Natural killer cell (primary cell): Measurements from ENCODE around the gene TOGARAM2. TPM values are rescaled to one million over a fixed set of nuclear protein-coding genes. Genes with fewer than 3 reads are reported as not detected.
A peak's percentile ranks its signal among the peaks of the same experiment; 100 is the strongest.

Experiments used
- ATAC-seq, 3 donors: fragments of 150-1000 bp in 2 of 3; fragments of 200-7000 bp in 1 of 3; cut with Tn5 transposase; 1 replicate in 1 of 3; 2 replicates in 2 of 3; pipeline ENCODE4 v1.10.0; 2021; ENCODE audit warnings: mild to moderate bottlenecking in 2 of 3, moderate library complexity in 2 of 3
- DNase-seq, 2 donors: peaks; one replicate each; pipeline versions ENCODE4 v3.0.0 to v3.0.0-alpha.2; 2013 to 2021; ENCODE audit warnings: mixed read lengths in 1 of 2
- H3K27ac ChIP-seq: one replicate; pipeline ENCODE4 v1.5.1; 2013; ENCODE audit warnings: mild to moderate bottlenecking, low read length
- H3K27me3 ChIP-seq: one replicate; pipeline ENCODE4 v1.6.1; 2013; ENCODE audit warnings: low read length; ENCODE audit not compliant: control insufficient read depth, insufficient read depth
- H3K36me3 ChIP-seq: one replicate; pipeline ENCODE4 v1.6.1; 2013; ENCODE audit warnings: low read length; ENCODE audit not compliant: control insufficient read depth, insufficient read depth
- H3K4me1 ChIP-seq: one replicate; pipeline ENCODE4 v1.6.1; 2013; ENCODE audit warnings: low read length; ENCODE audit not compliant: control insufficient read depth, insufficient read depth
- H3K4me3 ChIP-seq: one replicate; pipeline ENCODE4 v1.5.1; 2013; ENCODE audit warnings: low read length
- H3K9me3 ChIP-seq: one replicate; pipeline ENCODE4 v1.6.1; 2013; ENCODE audit warnings: low read length; ENCODE audit not compliant: control insufficient read depth, insufficient read depth
- H3K27ac Mint-ChIP-seq, 2 donors: one replicate each; pipeline ENCODE4 v1.8.0; 2022; ENCODE audit warnings: mild to moderate bottlenecking in 2 of 2, mixed read lengths in 2 of 2, moderate library complexity in 1 of 2
- H3K27me3 Mint-ChIP-seq, 2 donors: one replicate each; pipeline ENCODE4 v1.8.0; 2022; ENCODE audit warnings: low read depth in 2 of 2, mixed read lengths in 2 of 2
- H3K36me3 Mint-ChIP-seq: one replicate; pipeline ENCODE4 v1.8.0; 2022; ENCODE audit warnings: mixed read lengths
- H3K4me1 Mint-ChIP-seq, 2 donors: one replicate each; pipeline ENCODE4 v1.8.0; 2022; ENCODE audit warnings: mixed read lengths in 2 of 2
- H3K4me3 Mint-ChIP-seq: one replicate; pipeline ENCODE4 v1.8.0; 2022; ENCODE audit warnings: mild to moderate bottlenecking, moderate library complexity, mixed read lengths
- H3K9me3 Mint-ChIP-seq, 2 donors: one replicate each; pipeline ENCODE4 v1.8.0; 2022; ENCODE audit warnings: mixed read lengths in 2 of 2
- WGBS: methylation state at CpG from one replicate; pipeline ENCODE4 v1.1.7; 2013; ENCODE audit warnings: missing lambda C conversion rate; ENCODE audit not compliant: insufficient coverage; 5-methylcytosine and 5-hydroxymethylcytosine counted together
- intact Hi-C: fragments of 100-400 bp; cut with micrococcal nuclease; formaldehyde crosslinking; loops from one replicate; pipeline ENCODE4 v1.14.2; 2022
- total RNA-seq, 4 donors: library from RNA; stranded (reverse); fragments of 120-200 nt in 1 of 4; gene quantifications; one replicate each; pipeline versions ENCODE4 v1.2.3 to v1.2.4, GENCODE V29; 2013 to 2022
- TF ChIP-seq, protein P1 (sequence below): fragments of 200-600 bp; IDR thresholded peaks from one replicate; pipeline ENCODE4 v1.8.0; 2022; ENCODE audit warnings: antibody characterized with exemption

Gene TOGARAM2
- total RNA-seq, 3 donors from 2014 or later (not counting 1 experiment from before 2014, with no cell fraction given) = 25.9 to 53.2 (median 30.8) TPM

DNA sequence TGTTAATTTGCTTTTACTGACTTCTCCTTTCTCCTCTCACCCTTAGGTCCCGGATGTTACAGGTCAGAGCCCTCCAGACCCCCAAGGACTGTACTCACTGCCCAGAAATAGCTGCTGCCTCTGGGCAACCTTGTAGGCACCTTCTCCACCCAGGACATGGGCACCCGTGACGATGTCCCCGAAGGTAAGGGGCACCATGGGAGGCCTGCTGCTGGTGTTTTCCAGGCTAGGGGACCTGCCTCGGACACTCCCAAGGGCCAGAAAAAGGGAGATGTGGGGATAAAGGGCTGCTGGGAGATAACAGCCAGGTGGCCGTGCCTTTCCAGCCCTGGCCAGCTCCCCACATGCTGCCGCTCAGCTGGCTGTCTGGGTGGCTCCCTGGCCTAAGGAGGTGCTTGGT, 13.6 kb downstream of the TOGARAM2 start:
- DNase-seq (no peak), ATAC-seq (no peak)
- H3K27ac Mint-ChIP-seq = no peak overlapping the region
- Histone ChIP-seq H3K4me1 (peaks cover 8% of the 10 kb centered on the region), H3K36me3 (no peaks in the 10 kb centered on the region), H3K9me3 (no peaks in the 10 kb centered on the region), H3K27ac (no peak overlapping the region), H3K4me3 (no peak overlapping the region), H3K27me3 (no peaks in the 10 kb centered on the region)
- WGBS = 96% methylated on average over 7 of the region's 7 CpGs
- no peaks in the 10 kb centered on the region for H3K27me3 Mint-ChIP-seq
- no peaks in the 10 kb centered on the region for H3K9me3 Mint-ChIP-seq
- no peak overlapping the region for H3K4me3 Mint-ChIP-seq
- H3K36me3 Mint-ChIP-seq = no peaks in the 10 kb centered on the region
- intact Hi-C loops = no loop called here
- H3K4me1 Mint-ChIP-seq = peaks cover 2 to 14% of the 10 kb centered on the region in 2 donors
- TF ChIP-seq, protein P1, sequence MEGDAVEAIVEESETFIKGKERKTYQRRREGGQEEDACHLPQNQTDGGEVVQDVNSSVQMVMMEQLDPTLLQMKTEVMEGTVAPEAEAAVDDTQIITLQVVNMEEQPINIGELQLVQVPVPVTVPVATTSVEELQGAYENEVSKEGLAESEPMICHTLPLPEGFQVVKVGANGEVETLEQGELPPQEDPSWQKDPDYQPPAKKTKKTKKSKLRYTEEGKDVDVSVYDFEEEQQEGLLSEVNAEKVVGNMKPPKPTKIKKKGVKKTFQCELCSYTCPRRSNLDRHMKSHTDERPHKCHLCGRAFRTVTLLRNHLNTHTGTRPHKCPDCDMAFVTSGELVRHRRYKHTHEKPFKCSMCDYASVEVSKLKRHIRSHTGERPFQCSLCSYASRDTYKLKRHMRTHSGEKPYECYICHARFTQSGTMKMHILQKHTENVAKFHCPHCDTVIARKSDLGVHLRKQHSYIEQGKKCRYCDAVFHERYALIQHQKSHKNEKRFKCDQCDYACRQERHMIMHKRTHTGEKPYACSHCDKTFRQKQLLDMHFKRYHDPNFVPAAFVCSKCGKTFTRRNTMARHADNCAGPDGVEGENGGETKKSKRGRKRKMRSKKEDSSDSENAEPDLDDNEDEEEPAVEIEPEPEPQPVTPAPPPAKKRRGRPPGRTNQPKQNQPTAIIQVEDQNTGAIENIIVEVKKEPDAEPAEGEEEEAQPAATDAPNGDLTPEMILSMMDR = no peak

DNA sequence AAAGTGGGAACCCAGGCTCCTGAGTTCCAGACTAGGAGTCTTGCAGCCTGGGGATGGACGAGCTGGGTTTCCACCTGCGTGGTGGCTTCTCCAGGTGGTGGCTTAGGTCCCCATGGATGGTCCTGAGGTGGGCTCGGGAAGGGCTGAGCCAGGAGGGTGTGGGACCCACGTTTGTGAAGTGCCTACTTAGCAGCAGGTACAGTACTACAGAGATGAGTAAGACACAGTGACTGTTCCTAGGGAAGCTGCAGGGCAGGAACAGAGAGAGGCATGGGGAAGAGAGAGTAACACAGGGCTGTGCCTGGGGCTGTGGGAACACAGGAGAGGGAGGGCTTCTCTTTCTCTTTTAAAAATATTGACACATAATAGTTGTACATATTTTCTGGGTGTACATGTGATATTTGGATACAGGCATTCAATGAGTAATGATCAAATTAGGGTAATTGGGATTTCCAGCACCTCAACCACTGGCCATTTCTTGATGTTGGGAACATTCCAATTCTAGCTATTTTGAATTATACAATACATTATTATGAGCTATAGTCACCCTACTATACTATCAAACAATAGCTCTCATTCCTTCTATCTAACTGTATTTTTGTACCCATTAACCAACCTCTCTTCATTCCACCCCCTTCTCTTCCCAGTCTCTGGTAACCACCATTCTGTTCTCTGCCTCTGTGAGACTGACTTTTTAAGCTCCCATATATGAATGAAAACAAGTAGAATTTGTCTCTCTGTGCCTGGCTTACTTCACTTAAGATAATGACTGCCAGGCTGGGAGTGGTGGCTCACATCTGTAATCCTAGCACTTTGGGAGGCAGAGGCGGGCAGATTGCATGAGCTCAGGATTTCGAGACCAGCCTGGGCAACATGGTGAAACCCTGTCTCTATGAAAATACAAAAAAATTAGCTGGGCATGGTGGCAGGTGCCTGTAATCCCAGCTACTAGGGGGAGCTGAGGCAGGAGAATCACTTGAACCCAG, 15.0 kb downstream of the TOGARAM2 start:
- no peak overlapping the region for H3K4me3 Mint-ChIP-seq
- Histone ChIP-seq H3K36me3 (no peaks in the 10 kb centered on the region), H3K9me3 (no peaks in the 10 kb centered on the region), H3K4me3 (no peak overlapping the region), H3K4me1 (peaks cover 22% of the 10 kb centered on the region), H3K27me3 (no peaks in the 10 kb centered on the region), H3K27ac (no peak overlapping the region)
- peaks cover 16 to 28% of the 10 kb centered on the region in 2 donors for H3K4me1 Mint-ChIP-seq
- DNase-seq (no peak), ATAC-seq (no peak)
- TF ChIP-seq, protein P1 = no peak
- 81% methylated on average over 6 of the region's 6 CpGs for WGBS
- no peaks in the 10 kb centered on the region for H3K27me3 Mint-ChIP-seq
- no peaks in the 10 kb centered on the region for H3K36me3 Mint-ChIP-seq
- no peak overlapping the region for H3K27ac Mint-ChIP-seq
- intact Hi-C loops = no loop called here
- no peaks in the 10 kb centered on the region for H3K9me3 Mint-ChIP-seq

DNA sequence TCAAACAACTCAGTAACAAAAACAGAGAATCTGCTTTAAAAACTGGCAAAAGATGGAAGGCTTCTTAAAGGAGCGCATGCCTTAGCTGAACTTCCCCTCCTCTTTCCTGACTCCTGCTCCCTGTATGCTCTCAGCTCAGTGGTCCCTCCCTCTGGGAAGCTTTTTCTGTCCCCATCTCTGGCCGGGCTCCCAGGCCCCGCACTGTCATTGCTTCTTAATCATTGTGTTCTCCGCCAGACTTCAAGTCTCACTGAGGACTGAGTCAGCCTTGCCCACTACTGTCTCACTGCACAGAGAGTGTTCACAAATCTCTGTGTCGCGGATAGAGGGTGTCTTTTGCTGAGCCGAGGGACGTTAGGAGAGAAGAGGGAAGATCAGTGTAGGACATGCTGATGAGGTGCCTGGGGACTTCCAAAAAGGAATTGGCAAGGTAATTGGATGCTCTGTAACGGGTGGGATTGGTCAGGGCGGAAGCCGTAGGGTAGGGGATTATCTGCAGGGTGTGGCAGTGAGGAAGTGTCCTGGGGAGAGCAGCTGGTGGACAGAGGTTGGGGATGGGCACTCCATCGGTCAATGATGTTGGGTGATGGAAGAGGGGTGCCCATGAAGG, 16.2 kb downstream of the TOGARAM2 start:
- TF ChIP-seq, protein P1 = no peak
- no peaks in the 10 kb centered on the region for H3K27me3 ChIP-seq
- ATAC-seq (no peak), DNase-seq (no peak)
- no peak overlapping the region for H3K4me3 Mint-ChIP-seq
- H3K9me3 Mint-ChIP-seq = no peaks in the 10 kb centered on the region
- H3K4me3 ChIP-seq = no peak overlapping the region
- peaks cover 25 to 38% of the 10 kb centered on the region in 2 donors for H3K4me1 Mint-ChIP-seq
- no peak overlapping the region for H3K27ac ChIP-seq
- WGBS = 93% methylated on average over 12 of the region's 12 CpGs
- peak overlapping the region in 1 of 2 donors; percentile 20 for H3K27ac Mint-ChIP-seq
- no peaks in the 10 kb centered on the region for H3K36me3 Mint-ChIP-seq
- peaks cover 34% of the 10 kb centered on the region for H3K4me1 ChIP-seq
- H3K27me3 Mint-ChIP-seq = no peaks in the 10 kb centered on the region
- intact Hi-C loops = no loop called here
- no peaks in the 10 kb centered on the region for H3K36me3 ChIP-seq
- H3K9me3 ChIP-seq = no peaks in the 10 kb centered on the region
